Parathyroid adenoma (tissue), 2 donors: ENCODE data around the gene AFAP1L2.

Experiments used
- H2AFZ ChIP-seq: fragments of 300-600 bp; sonication (generic); one replicate; pipeline ENCODE4 v1.7.0; 2017; ENCODE audit warnings: antibody characterized with exemption, mild to moderate bottlenecking
- H3K27ac ChIP-seq: fragments of 300-600 bp; sonication (generic); one replicate; pipeline ENCODE4 v1.7.0; 2017
- H3K27me3 ChIP-seq: fragments of 300-600 bp; sonication (generic); one replicate; pipeline ENCODE4 v1.7.0; 2017; ENCODE audit warnings: low read length; ENCODE audit not compliant: control insufficient read depth, insufficient read depth
- H3K36me3 ChIP-seq: fragments of 300-600 bp; sonication (generic); one replicate; pipeline ENCODE4 v1.7.0; 2017; ENCODE audit warnings: low read length; ENCODE audit not compliant: control insufficient read depth, insufficient read depth
- H3K4me1 ChIP-seq: fragments of 300-600 bp; sonication (generic); one replicate; pipeline ENCODE4 v1.7.0; 2017; ENCODE audit warnings: control low read depth
- H3K4me2 ChIP-seq: fragments of 300-600 bp; sonication (generic); one replicate; pipeline ENCODE4 v1.7.0; 2017; ENCODE audit warnings: low read length
- H3K4me3 ChIP-seq: fragments of 300-600 bp; sonication (generic); one replicate; pipeline ENCODE4 v1.7.0; 2017; ENCODE audit warnings: low read depth, low read length
- H3K79me2 ChIP-seq: fragments of 300-600 bp; sonication (generic); one replicate; pipeline ENCODE4 v1.7.0; 2017; ENCODE audit warnings: control low read depth
- H3K9ac ChIP-seq: fragments of 300-600 bp; sonication (generic); one replicate; pipeline ENCODE4 v1.7.0; 2017; ENCODE audit warnings: mild to moderate bottlenecking
- H3K9me3 ChIP-seq: fragments of 300-600 bp; sonication (generic); one replicate; pipeline ENCODE4 v1.7.0; 2017; ENCODE audit warnings: low read length; ENCODE audit not compliant: control insufficient read depth
- TF ChIP-seq, protein P1 (sequence below): fragments of 300-600 bp; sonication (generic); IDR thresholded peaks from one replicate; pipeline ENCODE4 v1.7.0; 2017; ENCODE audit warnings: antibody characterized with exemption, mild to moderate bottlenecking
- donor health status: primary hyperparathyroidism.

The AFAP1L2 gene

DNA sequence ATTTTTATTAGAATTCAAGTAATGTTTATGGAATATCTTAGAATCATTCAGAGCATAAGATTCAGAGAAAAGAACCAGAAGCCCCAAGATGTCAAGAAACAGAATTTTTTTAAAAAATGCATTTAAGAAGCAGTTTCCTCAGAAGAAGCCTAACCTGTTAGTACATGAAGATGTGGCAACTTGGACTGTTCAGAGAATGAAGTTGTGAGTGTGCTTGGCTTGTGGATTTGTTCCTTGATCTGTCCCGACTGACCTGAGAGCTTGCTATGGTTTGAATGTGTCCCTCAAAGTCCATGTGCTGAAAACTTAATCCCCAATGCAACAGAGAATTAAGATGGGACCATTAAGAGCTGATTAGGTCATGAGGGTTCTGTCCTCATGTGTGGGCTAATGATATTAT, 13.8 kb upstream of the AFAP1L2 start:
- H3K9ac ChIP-seq, result no peak overlapping the region
- H2AFZ ChIP-seq, result no peak overlapping the region
- H3K4me3 ChIP-seq, result no peak overlapping the region
- H3K27ac ChIP-seq, result no peak overlapping the region
- H3K27me3 ChIP-seq, result no peaks in the 10 kb centered on the region
- TF ChIP-seq, protein P1, sequence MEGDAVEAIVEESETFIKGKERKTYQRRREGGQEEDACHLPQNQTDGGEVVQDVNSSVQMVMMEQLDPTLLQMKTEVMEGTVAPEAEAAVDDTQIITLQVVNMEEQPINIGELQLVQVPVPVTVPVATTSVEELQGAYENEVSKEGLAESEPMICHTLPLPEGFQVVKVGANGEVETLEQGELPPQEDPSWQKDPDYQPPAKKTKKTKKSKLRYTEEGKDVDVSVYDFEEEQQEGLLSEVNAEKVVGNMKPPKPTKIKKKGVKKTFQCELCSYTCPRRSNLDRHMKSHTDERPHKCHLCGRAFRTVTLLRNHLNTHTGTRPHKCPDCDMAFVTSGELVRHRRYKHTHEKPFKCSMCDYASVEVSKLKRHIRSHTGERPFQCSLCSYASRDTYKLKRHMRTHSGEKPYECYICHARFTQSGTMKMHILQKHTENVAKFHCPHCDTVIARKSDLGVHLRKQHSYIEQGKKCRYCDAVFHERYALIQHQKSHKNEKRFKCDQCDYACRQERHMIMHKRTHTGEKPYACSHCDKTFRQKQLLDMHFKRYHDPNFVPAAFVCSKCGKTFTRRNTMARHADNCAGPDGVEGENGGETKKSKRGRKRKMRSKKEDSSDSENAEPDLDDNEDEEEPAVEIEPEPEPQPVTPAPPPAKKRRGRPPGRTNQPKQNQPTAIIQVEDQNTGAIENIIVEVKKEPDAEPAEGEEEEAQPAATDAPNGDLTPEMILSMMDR, result no peak
- no peaks in the 10 kb centered on the region for H3K36me3 ChIP-seq
- peaks cover 5% of the 10 kb centered on the region for H3K4me1 ChIP-seq
- no peaks in the 10 kb centered on the region for H3K79me2 ChIP-seq
- H3K9me3 ChIP-seq, result no peaks in the 10 kb centered on the region
- no peak overlapping the region for H3K4me2 ChIP-seq

DNA sequence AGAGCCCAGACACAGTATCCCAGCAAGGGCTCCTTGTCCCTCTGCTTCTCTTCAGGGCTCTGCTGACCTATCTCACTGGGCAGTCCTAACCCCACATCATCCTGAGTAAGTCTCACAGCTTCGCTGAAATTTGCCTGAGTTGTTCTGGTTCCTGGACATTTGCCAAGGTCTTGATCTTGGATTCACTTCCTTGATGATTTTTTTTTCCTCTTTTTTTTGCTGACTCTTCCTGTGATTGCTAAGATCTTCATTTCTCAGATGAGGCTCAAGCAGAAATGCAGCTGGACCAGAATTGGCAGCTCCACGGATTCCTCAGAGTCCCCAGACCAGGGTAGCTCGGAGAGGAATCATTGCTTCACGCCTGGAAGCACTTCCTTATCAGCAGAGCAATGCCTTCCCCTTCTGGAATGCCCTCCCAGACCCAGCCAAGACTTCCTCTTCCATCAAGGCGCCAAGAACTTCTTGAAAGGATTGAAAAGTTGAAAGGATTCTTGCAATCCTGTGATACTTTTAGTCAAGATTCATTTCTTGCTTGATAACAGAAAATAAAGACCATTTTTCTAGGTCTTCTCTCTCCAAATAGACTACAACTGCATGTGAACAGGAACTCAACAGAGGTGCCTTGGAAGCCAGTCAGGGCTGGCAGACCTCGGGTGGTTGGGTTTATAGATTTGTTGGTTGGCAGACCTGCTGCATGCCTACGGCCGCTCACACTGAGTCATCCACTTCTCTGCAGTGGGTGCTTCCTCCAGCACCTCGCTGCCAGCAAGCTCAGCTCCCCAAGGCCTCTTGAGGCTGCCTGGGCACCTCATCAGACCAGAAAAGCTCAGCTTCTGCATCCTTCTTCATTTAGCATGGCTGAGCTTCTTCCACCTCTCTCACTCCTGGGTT, 8.8 kb upstream of the AFAP1L2 start:
- Histone ChIP-seq H3K79me2 (no peaks in the 10 kb centered on the region), H3K27ac (no peak overlapping the region), H3K9ac (no peak overlapping the region), H3K4me2 (peak overlapping the region; percentile 30), H2AFZ (peak overlapping the region; percentile 3), H3K4me1 (peaks cover 16% of the 10 kb centered on the region), H3K9me3 (no peaks in the 10 kb centered on the region), H3K4me3 (no peak overlapping the region), H3K36me3 (no peaks in the 10 kb centered on the region), H3K27me3 (no peaks in the 10 kb centered on the region)
- TF ChIP-seq, protein P1, result no peak

DNA sequence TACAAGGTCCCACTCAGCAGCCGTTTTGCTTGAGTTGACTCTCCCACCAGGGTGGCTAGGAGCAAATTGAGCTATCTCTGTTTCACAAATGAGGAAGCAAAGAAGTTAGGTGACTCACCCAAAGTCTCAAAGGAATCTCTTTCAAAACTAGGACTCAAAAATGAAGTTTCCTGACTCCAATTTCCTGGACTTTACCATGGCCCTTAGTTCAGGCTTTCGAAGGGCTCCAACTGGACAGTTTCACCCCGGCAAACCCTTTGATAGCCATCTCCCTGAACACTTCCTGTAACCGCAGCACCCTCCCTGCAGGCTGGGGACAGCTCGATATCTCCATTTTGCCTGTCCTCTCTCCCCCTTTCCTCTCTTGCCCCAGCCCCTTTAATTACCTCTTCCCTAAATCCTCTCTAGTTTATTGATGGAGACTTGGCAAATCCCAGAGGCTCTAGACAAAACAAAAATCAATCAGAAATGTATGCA, 4.7 kb upstream of the AFAP1L2 start:
- Histone ChIP-seq H3K27ac (no peak overlapping the region), H2AFZ (peak overlapping the region; percentile 83), H3K79me2 (peaks cover 2% of the 10 kb centered on the region), H3K27me3 (no peaks in the 10 kb centered on the region), H3K4me1 (peaks cover 28% of the 10 kb centered on the region), H3K4me3 (no peak overlapping the region), H3K4me2 (no peak overlapping the region), H3K36me3 (no peaks in the 10 kb centered on the region), H3K9ac (no peak overlapping the region), H3K9me3 (no peaks in the 10 kb centered on the region)
- TF ChIP-seq, protein P1, result no peak

DNA sequence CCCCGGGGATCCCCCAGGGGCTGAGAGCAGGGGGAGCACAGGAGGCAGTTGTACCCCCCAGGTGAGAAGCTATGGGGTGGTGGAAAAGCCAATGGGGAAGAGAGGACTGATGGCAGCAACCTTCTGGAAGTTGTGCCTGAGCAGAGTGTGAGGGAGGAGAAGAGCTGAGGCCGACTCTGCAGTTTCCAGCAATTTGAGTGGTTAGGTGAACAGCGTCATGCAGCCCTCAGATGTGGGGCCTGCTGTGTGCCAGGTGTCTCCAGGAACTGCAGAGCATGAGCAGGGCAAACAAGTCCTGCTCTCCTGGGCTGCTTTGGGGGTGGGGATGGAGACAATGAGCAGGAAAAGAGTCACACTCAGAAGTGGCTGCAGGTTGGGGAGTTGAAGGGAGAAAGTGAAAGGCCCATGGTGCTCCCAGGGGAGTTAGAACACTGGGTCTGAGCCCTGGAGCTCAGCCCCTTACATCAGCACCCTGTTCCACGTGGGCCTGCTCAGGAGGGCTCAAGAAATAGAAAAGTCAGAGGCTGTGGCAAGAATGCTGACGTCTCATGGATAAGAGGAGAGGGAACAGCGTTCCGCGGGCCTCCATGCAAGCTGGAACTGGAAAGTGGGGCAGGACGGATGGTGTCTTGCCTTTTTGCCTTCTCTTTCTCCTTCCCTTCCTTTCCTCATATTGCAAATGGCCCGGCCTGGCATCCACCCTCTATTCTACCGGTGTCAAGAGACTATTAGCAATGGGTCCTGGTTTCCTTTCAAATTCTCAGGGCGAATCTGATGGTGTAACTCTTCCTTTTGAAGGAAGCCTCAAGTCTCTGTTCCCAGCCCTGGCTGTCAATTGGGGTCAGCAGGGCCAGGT, 4.0 kb upstream of the AFAP1L2 start:
- H3K4me3 ChIP-seq, result no peak overlapping the region
- H3K4me1 ChIP-seq, result peaks cover 26% of the 10 kb centered on the region
- H3K36me3 ChIP-seq, result no peaks in the 10 kb centered on the region
- peak overlapping the region; percentile 83 for H2AFZ ChIP-seq
- no peak overlapping the region for H3K9ac ChIP-seq
- peak overlapping the region; percentile 11 for H3K4me2 ChIP-seq
- no peaks in the 10 kb centered on the region for H3K9me3 ChIP-seq
- H3K27me3 ChIP-seq, result no peaks in the 10 kb centered on the region
- TF ChIP-seq, protein P1, result no peak
- peak overlapping the region; percentile 34 for H3K27ac ChIP-seq
- peaks cover 7% of the 10 kb centered on the region for H3K79me2 ChIP-seq
